GM21390 (cell line): ENCODE data around the gene ATP8A2.

Experiments used
- ATAC-seq: cut with Tn5 transposase; IDR thresholded peaks from one replicate; pipeline ENCODE4 v1.9.1; 2021; ENCODE audit not compliant: unreplicated experiment

ATP8A2 gene

GRCh38 chr13:25988661-25989060 lies 616.9 kb downstream of the ATP8A2 start:
- ATAC-seq = no peak

GRCh38 chr13:25990801-25991200 lies 619.0 kb downstream of the ATP8A2 start:
- no peak for ATAC-seq

- ATAC-seq = no peak
Observed at GRCh38 chr13:25992076-25992475, 620.3 kb downstream of the ATP8A2 start.

GRCh38 chr13:26007261-26008125 lies 635.7 kb downstream of the ATP8A2 start:
- no peak for ATAC-seq

- ATAC-seq = no peak
Observed at GRCh38 chr13:26010487-26011207, 638.9 kb downstream of the ATP8A2 start.

GRCh38 chr13:26011208-26011573 lies 639.4 kb downstream of the ATP8A2 start:
- no peak for ATAC-seq

GRCh38 chr13:26011996-26012821 lies 640.4 kb downstream of the ATP8A2 start:
- no peak for ATAC-seq

GRCh38 chr13:26012995-26013394 lies 641.2 kb downstream of the ATP8A2 start:
- ATAC-seq = no peak

- no peak for ATAC-seq
Observed at GRCh38 chr13:26015271-26016125, 643.7 kb downstream of the ATP8A2 start.

- no peak for ATAC-seq
Observed at GRCh38 chr13:26016189-26016588, 644.4 kb downstream of the ATP8A2 start.

GRCh38 chr13:26017196-26017921 lies 645.6 kb downstream of the ATP8A2 start:
- ATAC-seq = no peak

GRCh38 chr13:26017932-26018665 lies 646.3 kb downstream of the ATP8A2 start:
- no peak for ATAC-seq

- no peak for ATAC-seq
Observed at GRCh38 chr13:26019251-26019650, 647.5 kb downstream of the ATP8A2 start.

GRCh38 chr13:26019881-26020870 lies 648.4 kb downstream of the ATP8A2 start:
- ATAC-seq = no peak

GRCh38 chr13:26020891-26021290 lies 649.1 kb downstream of the ATP8A2 start:
- no peak for ATAC-seq

- no peak for ATAC-seq
Observed at GRCh38 chr13:26021516-26021915, 649.7 kb downstream of the ATP8A2 start.

- ATAC-seq = no peak
Observed at GRCh38 chr13:26021956-26022355, 650.2 kb downstream of the ATP8A2 start.
